Kidney tubule cell (primary cell): ENCODE measurements around the gene PEAK1.

Experiments used
- DNase-seq: peaks from one replicate; pipeline ENCODE4 v3.0.0-alpha.2; 2018; ENCODE audit warnings: low spot score

PEAK1 gene

DNA sequence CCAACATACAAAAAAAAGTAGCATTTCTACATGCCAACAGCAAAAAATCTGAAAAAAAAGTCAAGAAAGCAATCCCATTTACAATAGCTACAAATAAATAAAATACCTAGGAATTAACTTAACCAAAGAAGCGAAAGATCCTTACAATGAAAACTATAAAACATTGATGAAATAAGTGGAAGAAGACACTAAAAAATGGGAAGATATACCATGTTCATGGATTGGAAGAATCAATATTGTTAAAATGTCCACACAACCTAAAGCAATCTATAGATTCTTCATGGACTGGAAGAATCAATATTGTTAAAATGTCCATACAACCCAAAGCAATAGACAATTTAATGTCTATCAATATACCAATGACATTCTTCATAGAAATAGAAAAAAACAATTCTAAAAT lies 21.0 kb downstream of the PEAK1 start:
- DNase-seq: no peak

DNA sequence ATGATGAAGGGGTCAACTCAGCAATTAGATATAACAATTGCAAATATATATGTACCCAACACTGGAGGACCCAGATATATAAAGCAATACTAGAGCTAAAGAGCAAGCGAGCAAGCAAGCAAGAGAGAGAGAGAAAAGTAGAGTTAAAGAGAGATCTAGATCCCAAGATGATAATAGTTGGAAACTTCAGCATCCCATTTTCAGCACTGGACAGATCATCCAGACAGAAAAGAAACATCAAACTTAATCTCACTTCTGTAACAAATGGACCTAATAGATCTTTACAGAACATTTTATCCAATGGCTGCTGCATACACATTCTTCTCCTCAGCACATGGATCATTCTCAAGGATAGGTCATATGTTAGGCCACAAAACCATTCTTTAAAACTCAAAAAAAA lies 23.2 kb downstream of the PEAK1 start:
- no peak for DNase-seq

DNA sequence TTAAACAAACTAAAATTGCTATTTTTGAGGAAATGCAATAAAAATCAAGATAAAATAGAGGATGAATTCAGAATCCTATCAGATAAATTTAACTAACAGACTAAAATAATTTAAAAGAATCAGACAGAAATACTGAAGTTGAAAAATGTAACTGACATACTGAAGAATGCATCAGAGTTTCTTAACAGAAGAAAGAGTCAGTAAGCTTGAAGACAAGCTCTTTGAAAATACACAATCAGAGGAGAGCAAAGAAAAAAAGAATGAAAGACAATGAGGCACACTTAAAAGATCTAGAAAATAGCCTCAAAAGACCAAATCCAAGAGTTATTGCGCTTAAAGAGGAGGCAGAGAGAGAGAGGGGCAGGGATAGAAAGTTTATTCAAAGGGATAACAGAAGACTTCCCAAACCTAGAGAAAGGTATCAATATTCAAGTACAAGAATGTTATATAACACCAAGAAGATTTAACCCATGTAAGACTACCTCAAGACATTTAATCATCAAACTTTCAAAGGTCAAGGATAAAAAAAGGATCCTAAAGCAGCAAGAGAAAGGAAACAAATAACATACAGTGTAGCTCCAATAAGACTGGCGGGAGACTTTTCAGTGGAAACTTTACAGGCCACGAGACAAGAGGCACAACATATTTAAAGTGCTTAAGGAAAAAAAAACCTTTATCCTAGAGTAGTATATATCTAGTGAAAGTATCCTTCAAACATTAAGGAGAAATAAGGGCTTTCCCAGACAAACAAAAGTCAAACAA lies 24.7 kb downstream of the PEAK1 start:
- no peak for DNase-seq

DNA sequence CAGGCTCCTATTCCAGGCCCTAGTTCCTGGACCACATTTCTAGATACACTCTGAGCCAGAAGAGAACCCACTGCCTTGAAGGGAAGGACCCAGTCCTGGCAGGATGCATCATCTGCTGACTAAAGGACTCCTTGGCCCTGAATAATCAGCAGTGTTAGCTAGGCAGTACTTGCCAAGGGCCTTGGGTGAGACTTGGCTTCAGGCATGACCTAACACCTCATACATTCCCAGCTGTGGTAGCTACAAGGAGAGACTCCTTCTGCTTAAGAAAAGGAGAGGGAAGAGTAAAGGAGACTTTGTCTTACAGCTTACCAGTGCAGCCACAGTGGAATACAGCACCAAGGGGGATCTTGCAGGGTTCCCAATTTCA lies 26.4 kb downstream of the PEAK1 start:
- peak; percentile 67 for DNase-seq

DNA sequence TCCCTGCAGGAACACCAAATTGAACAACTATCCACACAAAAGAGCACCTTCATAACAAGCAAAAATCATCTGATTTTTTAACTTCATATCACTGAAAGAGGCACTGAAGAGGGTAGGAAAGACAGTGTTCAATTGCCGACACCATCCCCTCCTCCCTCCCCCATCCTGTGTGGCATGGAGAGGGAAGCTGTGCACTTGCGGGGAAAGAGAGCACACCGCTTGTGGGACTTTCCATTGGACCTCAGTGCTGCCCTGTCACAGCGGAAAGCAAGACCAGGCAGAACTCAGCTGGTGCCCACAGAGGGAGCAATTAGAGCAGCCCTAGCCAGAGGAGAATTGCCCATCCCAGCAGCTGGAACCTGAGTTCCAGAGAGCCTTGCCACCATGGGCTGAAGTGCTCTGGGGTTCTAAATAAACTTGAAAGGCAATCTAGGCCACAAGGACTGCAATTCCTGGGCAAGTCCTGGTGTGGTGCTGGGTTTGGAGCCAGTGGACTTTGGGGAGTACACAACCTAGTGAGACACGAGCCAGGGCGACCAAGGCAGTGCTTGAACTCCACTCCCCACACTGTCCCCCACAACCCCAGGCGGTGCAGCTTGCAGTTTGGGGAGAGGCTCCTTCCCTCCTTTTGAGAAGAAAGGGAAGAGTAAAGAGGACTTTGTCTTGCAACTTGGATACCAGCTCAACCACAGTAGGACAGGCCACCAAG lies 27.0 kb downstream of the PEAK1 start:
- DNase-seq: no peak

DNA sequence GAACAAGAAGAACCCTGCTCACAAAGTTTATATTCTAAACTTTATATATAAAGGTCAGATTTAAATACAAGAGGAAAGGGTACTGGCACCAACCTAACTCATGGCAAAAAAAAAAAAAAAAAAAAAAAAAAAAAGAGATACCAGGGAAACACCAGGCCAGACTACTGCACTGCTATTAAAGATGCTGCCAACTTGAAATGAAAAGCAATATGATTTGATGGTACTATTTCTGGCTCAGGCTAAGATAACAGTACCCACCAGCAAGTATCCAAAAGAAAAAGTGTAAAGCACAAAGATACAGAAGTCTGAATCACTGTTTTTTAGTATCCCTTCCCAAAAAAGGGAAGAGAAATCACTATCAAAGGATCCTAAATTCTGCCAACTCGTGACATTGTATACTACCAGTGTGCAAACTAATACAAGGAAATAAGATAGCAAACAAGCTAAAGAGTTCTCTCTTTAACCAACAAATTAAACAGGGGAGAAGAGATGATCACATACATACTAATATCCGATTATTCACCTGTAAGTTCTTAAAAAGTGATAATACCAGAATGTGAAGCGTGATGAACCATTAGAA lies 28.4 kb downstream of the PEAK1 start:
- no peak for DNase-seq

DNA sequence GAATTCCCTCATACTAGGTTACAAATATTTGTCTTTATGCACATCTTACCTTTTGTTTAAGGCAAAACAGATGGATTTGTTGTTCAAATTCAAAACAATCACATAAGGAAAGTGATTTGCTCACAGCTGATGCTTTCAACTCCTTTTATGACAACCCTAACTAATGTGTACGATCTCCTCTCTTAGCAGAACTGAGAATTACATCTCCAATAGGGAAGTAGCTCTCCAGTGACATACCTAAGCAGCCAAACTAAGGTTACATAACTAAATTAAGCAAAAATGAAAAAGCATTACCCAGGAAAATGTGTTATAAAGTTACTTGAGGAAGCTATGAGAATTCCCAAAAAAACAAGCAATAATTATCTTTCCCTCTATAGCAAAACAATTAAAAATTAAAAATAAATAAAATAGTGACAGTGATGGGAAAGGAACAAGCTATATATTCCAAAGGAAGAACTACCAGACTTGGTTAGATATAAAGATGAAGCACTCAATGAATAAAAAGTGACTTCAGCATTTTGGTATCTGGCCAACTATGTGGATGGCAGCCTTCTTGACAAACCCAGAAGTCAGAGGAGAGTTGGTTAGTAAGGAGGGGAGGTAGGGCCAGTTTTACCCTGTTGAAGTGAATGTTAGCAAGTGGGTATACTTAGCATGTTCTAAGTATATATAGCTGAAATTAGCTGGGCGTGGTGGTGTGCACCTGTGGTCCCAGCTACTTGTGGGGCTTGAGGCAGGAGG lies 32.4 kb downstream of the PEAK1 start:
- DNase-seq: peak; percentile 39

DNA sequence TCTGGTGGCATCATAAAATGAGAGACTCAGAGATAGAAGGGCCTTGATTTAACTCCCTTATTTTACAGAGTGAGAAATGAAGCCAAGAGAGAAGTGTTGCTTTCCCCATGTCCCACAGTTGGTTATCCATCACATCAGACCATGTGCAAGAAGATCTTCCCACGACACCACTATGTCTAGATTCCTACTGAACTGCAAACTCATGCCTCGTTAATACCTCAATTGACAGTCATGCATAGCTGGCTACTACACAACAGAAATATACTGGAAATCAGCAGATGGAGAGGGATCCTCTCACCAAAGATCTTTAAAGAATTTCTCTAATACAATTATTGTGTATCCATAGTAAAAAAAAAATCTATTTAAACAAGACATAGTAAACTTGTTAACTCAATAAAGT lies 33.3 kb downstream of the PEAK1 start:
- DNase-seq: no peak

DNA sequence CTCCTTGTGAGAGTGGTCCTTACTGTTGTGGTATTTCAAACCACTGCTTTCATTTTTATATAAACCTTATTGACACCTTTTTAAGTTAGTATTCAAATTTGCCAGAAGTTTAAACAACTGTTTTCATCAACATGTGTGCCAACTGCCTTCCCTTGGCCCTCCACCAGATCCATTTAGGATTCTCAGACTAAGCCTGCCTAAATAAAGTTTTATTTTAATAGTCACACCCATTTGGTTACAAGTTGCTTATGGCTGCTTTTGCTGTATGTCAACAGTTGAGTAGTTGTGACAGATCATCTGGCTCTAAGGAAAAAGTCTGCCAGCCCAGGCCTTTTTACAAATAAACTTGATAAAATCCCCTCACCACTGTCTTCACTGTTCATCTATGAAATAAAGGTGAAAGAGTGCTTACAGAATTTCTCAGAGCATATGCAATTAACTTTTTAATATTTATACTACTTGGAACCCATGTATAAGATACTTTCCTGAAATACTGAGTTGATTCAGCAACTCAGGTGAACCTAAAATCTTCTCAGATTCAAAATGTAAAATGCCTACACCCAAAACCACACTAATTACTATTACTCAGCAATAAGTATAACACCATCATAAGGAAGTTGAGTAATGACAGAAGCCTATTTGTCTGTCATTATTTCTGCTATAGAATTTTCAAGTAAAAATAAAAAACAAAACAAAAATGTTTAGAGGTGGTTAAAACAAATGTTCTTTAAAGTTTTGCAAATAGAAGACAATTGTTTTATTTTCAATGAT lies 35.1 kb downstream of the PEAK1 start:
- no peak for DNase-seq

DNA sequence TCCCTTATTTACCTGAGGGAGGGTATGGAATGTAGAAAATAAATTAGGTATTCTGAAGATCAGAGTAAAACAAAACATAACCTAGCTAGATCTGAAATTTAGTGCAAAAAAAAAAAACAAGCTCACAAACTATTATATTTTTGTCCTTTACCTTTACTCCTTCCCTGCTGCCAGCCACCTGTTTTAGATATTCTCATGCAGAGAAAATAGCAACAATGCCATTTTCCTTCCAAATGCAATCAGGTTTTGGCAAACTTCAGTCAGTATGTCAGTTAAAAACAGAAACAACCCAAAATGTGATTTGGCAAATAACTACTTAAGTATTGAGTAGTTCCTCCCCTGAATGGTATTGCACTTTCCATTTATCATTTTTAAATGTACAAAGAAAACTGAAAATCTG lies 35.8 kb downstream of the PEAK1 start:
- no peak for DNase-seq

DNA sequence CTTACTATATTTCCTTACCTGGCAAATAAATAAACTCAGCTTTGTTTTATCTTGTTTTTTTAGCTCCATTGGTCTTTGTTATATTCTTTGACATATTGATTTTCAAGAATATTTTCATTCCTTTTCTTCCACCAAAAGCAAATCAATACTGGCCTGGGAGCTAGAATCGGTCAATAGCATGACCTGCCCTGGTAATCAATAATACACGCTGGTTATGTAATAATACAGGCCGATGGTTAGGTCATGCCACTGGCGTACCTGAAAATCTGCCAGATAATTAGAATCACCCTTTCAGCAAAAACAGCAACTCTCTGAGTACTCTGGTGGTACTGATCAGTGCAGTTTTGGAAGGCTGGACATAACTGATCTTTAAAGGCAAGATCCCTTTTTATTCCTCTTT lies 39.9 kb downstream of the PEAK1 start:
- DNase-seq: no peak

DNA sequence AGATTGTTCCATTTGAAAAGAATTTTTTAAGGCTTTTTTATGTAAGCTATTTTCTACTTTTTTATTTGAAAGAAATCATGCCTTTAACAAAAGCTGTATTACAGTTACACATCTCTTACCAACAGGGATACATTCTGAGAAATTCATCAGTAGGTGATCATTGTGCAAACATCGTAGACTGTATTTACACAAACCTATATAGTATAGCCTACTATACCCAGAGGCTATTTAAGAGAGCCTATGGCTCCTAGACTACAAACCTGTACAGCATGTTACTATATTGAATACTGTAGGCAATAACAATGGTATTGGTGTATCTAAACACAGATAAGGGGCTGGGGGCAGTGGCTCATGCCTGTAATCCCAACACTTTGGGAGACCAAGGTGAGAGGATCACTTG lies 43.1 kb downstream of the PEAK1 start:
- DNase-seq: no peak

DNA sequence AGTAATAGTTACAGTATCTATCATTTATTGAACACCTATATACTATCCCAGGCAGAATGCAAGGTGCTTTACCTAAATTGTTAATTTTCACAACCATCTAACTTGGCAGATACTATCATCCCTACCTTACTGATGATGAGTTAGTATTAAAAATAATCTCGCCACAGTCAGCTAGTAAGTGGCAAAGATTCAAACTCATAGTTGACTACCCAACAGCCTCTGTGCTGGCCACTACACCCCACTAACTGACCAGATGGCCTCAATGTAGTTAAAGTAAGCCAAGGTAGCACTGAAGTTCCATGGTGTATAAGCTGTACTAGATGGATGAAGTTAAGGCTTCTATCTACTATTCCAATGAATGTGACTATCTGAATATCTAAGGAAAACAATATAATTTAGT lies 44.8 kb downstream of the PEAK1 start:
- DNase-seq: no peak

DNA sequence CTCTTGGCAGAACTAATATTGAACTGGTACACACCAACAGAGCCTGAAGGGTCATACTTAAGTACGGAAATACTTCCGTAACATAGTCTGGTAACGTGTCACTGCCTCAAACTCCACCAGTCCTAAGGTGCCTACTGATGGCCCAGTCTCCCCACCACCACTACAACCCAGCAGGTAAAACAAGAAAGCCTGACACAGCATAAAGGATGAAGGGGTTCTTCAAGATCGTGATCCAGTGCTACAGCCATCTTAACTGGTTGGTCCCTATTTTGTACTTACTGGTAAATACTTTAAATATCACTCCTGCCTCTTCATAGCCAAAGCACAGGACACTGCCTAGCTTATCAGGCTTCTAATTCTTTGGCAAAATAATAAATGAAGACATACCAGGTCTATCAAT lies 46.5 kb downstream of the PEAK1 start:
- no peak for DNase-seq

DNA sequence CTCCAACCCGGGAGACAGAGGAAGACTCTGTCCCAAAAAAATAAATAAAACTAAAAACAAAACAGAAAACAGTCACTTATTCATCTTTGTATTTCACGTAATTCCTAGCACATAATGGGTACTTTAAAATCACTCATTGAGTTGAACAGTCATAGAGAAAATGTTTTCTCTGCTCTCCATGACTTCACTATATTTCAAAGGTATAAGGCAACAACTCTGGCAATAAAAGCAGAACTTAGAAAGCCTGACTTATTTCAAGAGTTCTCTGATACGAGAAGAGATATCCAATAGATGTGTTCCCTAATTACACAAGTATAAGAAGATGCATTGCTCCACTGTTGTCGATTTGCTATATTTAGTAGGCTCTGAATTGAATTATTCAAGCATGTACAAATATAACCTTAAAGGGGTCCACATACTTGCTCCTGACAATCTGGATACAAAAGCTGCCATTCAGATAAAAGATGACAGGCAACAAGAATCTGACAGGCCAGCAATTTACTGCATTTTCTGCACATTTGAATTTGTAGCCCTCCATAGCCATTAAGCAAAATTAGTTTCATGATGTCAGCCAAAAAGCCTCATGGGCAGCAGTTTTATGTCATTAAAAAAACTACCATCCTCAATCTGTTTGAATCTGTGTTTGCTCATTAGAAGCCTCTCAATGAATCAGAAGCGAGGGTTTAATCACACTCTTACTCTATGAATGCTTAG lies 47.9 kb downstream of the PEAK1 start:
- DNase-seq: no peak

DNA sequence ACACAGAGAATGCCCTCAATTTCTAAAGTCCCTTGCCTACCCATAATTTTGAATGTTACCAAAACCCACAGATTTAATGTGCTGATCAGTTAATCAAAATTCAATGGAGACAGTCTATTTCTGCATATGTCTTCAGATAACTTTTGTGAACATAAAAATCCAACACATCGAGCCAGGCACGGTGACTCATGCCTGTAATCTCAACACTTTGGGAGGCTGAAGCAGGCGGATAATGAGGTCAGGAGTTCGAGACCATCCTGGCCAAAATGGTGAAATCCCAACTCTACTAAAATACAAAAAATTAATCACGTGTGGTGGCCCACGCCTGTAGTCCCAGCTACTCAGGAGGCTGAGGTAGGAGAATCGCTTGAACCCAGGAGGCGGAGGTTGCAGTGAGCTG lies 49.3 kb downstream of the PEAK1 start:
- DNase-seq: no peak

DNA sequence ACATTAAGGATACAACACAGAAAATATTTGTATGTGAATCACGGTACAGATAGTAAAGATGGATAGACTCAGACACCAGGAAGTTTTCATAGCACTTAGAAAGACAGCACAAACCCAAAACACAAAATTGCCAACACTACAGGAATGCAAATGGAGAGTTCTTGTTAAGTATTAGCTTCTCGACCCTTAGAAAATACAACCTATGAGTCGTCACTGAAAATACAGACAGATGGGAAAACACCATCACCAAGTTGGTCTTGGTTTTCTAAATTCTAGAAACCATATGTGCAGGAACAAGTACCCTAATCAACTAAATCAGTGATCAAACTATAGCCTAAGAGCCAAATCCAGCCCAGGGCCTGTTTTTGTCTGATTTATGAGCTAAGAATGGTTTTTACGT lies 50.7 kb downstream of the PEAK1 start:
- DNase-seq: peak; percentile 42

DNA sequence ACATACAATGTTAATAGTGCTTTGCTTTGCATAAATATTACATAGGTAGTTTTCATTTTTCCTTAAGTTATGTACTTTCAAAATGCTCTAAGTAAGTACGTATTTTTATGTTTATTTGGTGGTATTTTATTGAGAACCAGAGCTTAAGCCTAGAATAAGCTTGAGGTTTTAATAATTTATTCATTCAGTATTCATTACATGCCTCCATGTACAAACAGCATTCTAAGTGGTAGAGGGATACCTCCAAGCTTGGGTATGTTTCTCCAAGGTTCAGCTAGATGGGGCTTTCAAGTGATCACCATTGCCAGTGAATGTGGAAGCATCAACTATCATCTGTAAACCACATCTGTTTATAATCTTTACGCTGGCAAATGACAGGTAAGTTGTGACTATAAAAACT lies 52.3 kb downstream of the PEAK1 start:
- no peak for DNase-seq

DNA sequence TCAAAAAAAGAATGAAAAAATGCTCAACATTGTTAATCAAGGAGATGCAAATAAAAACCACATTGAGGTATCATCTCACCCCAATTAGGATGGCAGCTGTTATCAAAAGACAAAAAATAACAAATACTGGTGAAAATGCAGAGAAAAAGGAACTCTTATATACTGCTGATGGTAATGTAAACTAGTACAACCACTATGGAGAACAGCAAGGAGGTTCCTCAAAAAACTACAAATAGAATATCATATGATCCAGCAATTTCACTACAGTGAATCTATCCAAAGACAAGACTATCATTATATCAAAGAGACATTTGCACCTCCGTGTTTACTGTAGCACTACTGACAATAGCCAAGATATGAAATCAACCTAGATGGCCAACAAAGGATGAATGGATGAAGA lies 58.4 kb downstream of the PEAK1 start:
- no peak for DNase-seq

DNA sequence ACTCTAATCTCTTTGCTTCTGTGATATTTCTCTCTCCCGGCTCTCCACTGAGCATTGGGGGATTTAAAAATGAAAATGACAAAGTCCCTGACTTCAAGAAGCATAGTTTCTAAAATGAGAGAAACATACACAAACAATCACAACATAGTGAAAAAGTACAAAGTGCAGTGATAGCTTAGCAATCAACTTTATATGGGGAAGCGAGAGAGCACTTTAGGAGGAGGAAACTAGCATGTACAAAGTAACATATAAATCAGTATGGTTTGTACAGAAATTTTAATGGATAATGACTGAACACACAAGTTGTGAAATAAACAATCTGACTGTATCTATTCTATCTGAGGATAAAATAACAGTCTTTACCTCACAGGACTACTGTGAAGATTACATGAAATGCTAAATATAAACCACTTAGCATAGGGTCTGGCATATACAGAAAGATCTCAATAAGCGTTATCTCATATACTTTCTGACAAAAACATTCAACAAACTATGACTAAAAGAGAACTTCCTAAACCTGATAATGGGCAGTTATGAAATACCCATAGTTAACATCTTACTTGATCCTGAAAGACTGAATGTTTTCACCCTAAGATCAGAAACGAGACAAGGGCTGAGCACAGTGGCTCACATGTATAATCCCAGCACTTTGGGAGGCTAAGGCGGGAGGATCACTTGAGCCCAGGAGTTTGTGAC lies 61.2 kb downstream of the PEAK1 start:
- no peak for DNase-seq

DNA sequence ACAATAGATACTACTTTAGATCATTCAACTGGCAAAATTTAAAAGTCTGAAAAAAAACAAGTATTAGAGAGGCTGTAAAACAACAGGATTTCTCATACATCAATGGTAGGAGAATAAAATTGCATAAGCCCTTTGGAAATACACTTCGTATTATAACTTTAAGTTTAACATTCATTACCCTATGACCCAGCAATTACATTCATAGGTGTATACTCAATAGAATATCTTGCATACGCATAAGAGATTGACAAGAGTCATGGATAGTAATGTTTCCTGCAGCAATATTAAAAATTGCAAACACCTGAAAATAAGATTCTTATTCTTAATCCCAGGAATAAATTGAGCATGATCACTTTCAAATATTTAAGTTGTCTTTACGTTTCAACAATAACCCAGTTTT lies 63.6 kb downstream of the PEAK1 start:
- no peak for DNase-seq
